Mucosa of descending colon (tissue), 3 donors: ENCODE results near the gene TLE6. TPM values are rescaled to one million over a fixed set of nuclear protein-coding genes. Genes with fewer than 3 reads are reported as not detected.

Experiments used
- ATAC-seq: fragments of 200-7000 bp; cut with Tn5 transposase; one replicate; pipeline ENCODE4 v1.9.1; 2020; ENCODE audit warnings: mild to moderate bottlenecking, moderate library complexity
- DNase-seq, 3 donors: peaks; one replicate each; pipeline ENCODE4 v3.0.0-alpha.2; 2020
- H3K36me3 ChIP-seq: fragments of 200-600 bp; one replicate; pipeline ENCODE4 v1.8.0; 2021; ENCODE audit warnings: low read depth, mild to moderate bottlenecking
- H3K4me1 ChIP-seq: fragments of 200-600 bp; one replicate; pipeline ENCODE4 v1.8.0; 2021; ENCODE audit warnings: low read depth, mild to moderate bottlenecking
- H3K4me3 ChIP-seq: fragments of 200-600 bp; one replicate; pipeline ENCODE4 v1.8.0; 2021; ENCODE audit warnings: mild to moderate bottlenecking
- H3K9me3 ChIP-seq: fragments of 200-600 bp; one replicate; pipeline ENCODE4 v1.8.0; 2021; ENCODE audit warnings: mild to moderate bottlenecking
- CTCF ChIP-seq: fragments of 200-600 bp; IDR thresholded peaks from one replicate; pipeline ENCODE4 v1.8.0; 2022; ENCODE audit warnings: antibody characterized with exemption, mild to moderate bottlenecking
- intact Hi-C, 2 donors: fragments of 100-400 bp; cut with DNase I in 1 of 2; cut with micrococcal nuclease in 1 of 2; formaldehyde crosslinking; loops; one replicate each; pipeline versions ENCODE4 v1.11.0 to v1.11.1; 2022; cut with DNase I, micrococcal nuclease
- total RNA-seq, 3 donors: library from RNA; stranded (reverse); fragmentation: NEBNext Ultra II Directional in 2 of 3; extraction: Animal tissue kit (Norgen Biotek cat#: 25700) in 2 of 3; gene quantifications; one replicate each; pipeline versions ENCODE4 v1.2.1 to v1.2.4, GENCODE V29; 2021 to 2023
- donor health status: DM: no; HTN: no; CAD: no; lungs with moderate emphysema.
- donor health status: DM: no; HTN: no; CAD: no.
- donor health status: DM: no; HTN: yes; CAD: no.

The TLE6 gene
- total RNA-seq, 3 donors from 2014 or later: 1.8 to 4.1 (median 3.0) TPM

DNA sequence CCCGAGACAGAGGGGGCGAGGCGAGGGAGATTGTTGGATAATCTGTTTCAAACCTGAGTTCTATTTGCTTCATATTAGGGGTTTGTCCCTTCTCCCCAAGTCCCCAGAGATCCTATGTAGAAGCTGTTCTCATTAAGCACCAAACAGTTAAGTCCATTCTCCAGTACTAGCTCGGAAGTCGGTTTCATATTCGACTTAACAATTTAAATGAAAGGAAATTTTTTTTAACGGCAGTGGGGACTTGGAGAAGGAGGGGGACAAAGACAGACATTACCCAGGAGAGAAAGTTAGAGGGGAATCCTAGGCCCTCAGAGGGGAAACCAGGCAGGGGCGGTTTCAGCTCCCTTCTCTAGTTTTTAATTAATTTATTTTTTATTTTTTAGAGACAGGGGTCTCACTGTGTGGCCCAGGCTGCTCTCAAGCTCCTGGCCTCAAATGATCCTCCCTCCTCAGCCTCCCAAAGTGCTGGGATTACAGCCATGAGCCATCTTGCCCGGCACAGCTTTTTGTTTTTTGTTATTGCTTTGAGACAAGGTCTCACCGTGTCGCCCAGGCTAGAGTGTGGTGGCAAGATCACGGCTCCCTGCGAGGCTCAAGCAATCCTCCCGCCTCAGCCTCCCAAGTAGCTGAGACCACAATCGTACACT lies 65.4 kb downstream of the TLE6 start:
- no peak overlapping the region for H3K4me3 ChIP-seq
- ATAC-seq (no peak), DNase-seq (no peak)
- H3K36me3 ChIP-seq: no peaks in the 10 kb centered on the region
- no peaks in the 10 kb centered on the region for H3K9me3 ChIP-seq
- intact Hi-C loops: no loop called here
- peaks cover under 1% of the 10 kb centered on the region for H3K4me1 ChIP-seq
- no peak for TF ChIP-seq CTCF

Other genes starting within 250 kb of the TLE6 start
- gene SLC39A3, start 237.5 kb upstream of the TLE6 start, total RNA-seq: 10 to 100 TPM; 15.5 to 20.9 (median 19.2) TPM
- 10 to 100 TPM; 37.7 to 52.7 (median 48.9) TPM for gene SGTA, start 194.3 kb upstream of the TLE6 start, total RNA-seq
- gene THOP1, start 192.1 kb upstream of the TLE6 start, total RNA-seq: 10 to 100 TPM; 38.5 to 53.1 (median 46.6) TPM
- 1 to 10 TPM; 3.0 to 4.7 (median 3.9) TPM for gene ZNF554, start 157.7 kb upstream of the TLE6 start, total RNA-seq
- 1 to 10 TPM; 3.0 to 8.4 (median 4.8) TPM for gene ZNF555, start 136.1 kb upstream of the TLE6 start, total RNA-seq
- gene ZNF556, start 110.2 kb upstream of the TLE6 start, total RNA-seq: under 1 TPM in 1 of 3 donors, not detected in 2; 0.29 TPM
- 10 to 100 TPM in 2 of 3 donors, 1 to 10 TPM in 1; 8.9 to 19.1 (median 14.4) TPM for gene ZNF57, start 76.6 kb upstream of the TLE6 start, total RNA-seq
- 1 to 10 TPM; 4.1 to 4.5 (median 4.1) TPM for gene ZNF77, start 32.6 kb upstream of the TLE6 start, total RNA-seq
- 10 to 100 TPM; 40.0 to 66.5 (median 63.5) TPM for gene TLE2, start 51.7 kb downstream of the TLE6 start, total RNA-seq
- gene TLE5, start 84.9 kb downstream of the TLE6 start, total RNA-seq: 100 to 1,000 TPM; 427 to 664 (median 556) TPM
- gene GNA11, start 116.8 kb downstream of the TLE6 start, total RNA-seq: 100 to 1,000 TPM; 182 to 349 (median 234) TPM
- 1 to 10 TPM; 1.9 to 6.2 (median 4.3) TPM for gene GNA15, start 158.5 kb downstream of the TLE6 start, total RNA-seq
- 1 to 10 TPM in 1 of 3 donors, under 1 TPM in 2; 0.38 to 2.5 (median 0.82) TPM for gene S1PR4, start 201.2 kb downstream of the TLE6 start, total RNA-seq
- 100 to 1,000 TPM in 1 of 3 donors, 10 to 100 TPM in 2; 52.6 to 103 (median 94.4) TPM for gene NCLN, start 208.4 kb downstream of the TLE6 start, total RNA-seq
- 1 to 10 TPM in 1 of 3 donors, under 1 TPM in 2; 0.75 to 2.7 (median 0.79) TPM for gene CELF5, start 247.1 kb downstream of the TLE6 start, total RNA-seq